ENCODE data around the gene DNALI1. TPM values are rescaled to one million over a fixed set of nuclear protein-coding genes. Genes with fewer than 3 reads are reported as not detected.
"Not testable (repeated sequence)": the region's sequence is repeated elsewhere in the genome, so short reads cannot be mapped to it uniquely, and the experiment has no call there.

The DNALI1 gene
- total RNA-seq, 1 donor from 2014 or later: 4.7 TPM

GRCh38 chr1:37537378-37537777 is 19.4 kb upstream of the DNALI1 start:
- no peak for TF ChIP-seq CTCF (IDR thresholded peaks at IDR 0.05)
- TF ChIP-seq POLR2A (IDR thresholded peaks at IDR 0.05): no peak
- no peak for TF ChIP-seq POLR2AphosphoS5 (IDR thresholded peaks at IDR 0.05; ENCODE audit: insufficient read depth in 1 of 2, low read depth in 1 of 2)
- Histone ChIP-seq H3K4me1 (peaks cover 14% of the 10 kb centered on the region), H3K9me3 (no peaks in the 10 kb centered on the region), H3K36me3 (peaks cover 0 to 54% of the 10 kb centered on the region in 2 donors), H3K27me3 (no peaks in the 10 kb centered on the region), H3K4me3 (no peak overlapping the region), H3K27ac (no peak overlapping the region)
- intact Hi-C loops (cut with DNase I): no loop called here
- no peak for DNase-seq (ENCODE audit: extremely low spot score in 2 of 2)

- H3K4me1 ChIP-seq; H3K9me3 ChIP-seq; intact Hi-C loops (cut with DNase I); DNase-seq (ENCODE audit: extremely low spot score in 2 of 2); H3K27me3 ChIP-seq; H3K4me3 ChIP-seq; H3K27ac ChIP-seq: not testable (repeated sequence)
- H3K36me3 ChIP-seq: peaks cover 0 to 59% of the 10 kb centered on the region in 2 donors
These were observed 17.6 kb upstream of the DNALI1 start for GRCh38 chr1:37539154-37539553.

GRCh38 chr1:37540036-37540785 is 16.5 kb upstream of the DNALI1 start:
- no peaks in the 10 kb centered on the region for H3K27me3 ChIP-seq

GRCh38 chr1:37544530-37544929 is 12.2 kb upstream of the DNALI1 start:
- no peaks in the 10 kb centered on the region for H3K4me1 ChIP-seq
- H3K27me3 ChIP-seq: no peaks in the 10 kb centered on the region
- TF ChIP-seq POLR2A (IDR thresholded peaks at IDR 0.05) (no peak), POLR2AphosphoS5 (IDR thresholded peaks at IDR 0.05; ENCODE audit: insufficient read depth in 1 of 2, low read depth in 1 of 2) (no peak)
- intact Hi-C loops (cut with DNase I): no loop called here
- no peaks in the 10 kb centered on the region for H3K9me3 ChIP-seq
- no peak overlapping the region for H3K27ac ChIP-seq
- H3K4me3 ChIP-seq: no peak overlapping the region
- peaks cover 0 to 60% of the 10 kb centered on the region in 2 donors for H3K36me3 ChIP-seq
- DNase-seq (ENCODE audit: extremely low spot score in 2 of 2): no peak

More at GRCh38 chr1:37540036-37540785, 16.5 kb upstream of the DNALI1 start:
- Histone ChIP-seq H3K4me1 (no peaks in the 10 kb centered on the region), H3K27ac (no peak overlapping the region), H3K36me3 (peaks cover 0 to 66% of the 10 kb centered on the region in 2 donors), H3K9me3 (no peaks in the 10 kb centered on the region), H3K4me3 (no peak overlapping the region)
- TF ChIP-seq POLR2AphosphoS5 (IDR thresholded peaks at IDR 0.05; ENCODE audit: insufficient read depth in 1 of 2, low read depth in 1 of 2) (no peak), POLR2A (IDR thresholded peaks at IDR 0.05) (no peak), CTCF (IDR thresholded peaks at IDR 0.05) (no peak)
- intact Hi-C loops (cut with DNase I): no loop called here
- no peak for DNase-seq (ENCODE audit: extremely low spot score in 2 of 2)

- no peaks in the 10 kb centered on the region for H3K4me1 ChIP-seq
- no peak overlapping the region for H3K4me3 ChIP-seq
- DNase-seq (ENCODE audit: extremely low spot score in 2 of 2): no peak
- TF ChIP-seq POLR2A (IDR thresholded peaks at IDR 0.05) (no peak), POLR2AphosphoS5 (IDR thresholded peaks at IDR 0.05; ENCODE audit: insufficient read depth in 1 of 2, low read depth in 1 of 2) (no peak), CTCF (IDR thresholded peaks at IDR 0.05) (no peak)
- intact Hi-C loops (cut with DNase I): no loop called here
- H3K27ac ChIP-seq: no peak overlapping the region
- no peaks in the 10 kb centered on the region for H3K9me3 ChIP-seq
- H3K27me3 ChIP-seq: no peaks in the 10 kb centered on the region
- peaks cover 0 to 55% of the 10 kb centered on the region in 2 donors for H3K36me3 ChIP-seq
These were observed 11.7 kb upstream of the DNALI1 start for GRCh38 chr1:37545019-37545418.

GRCh38 chr1:37549341-37549740 is 7.4 kb upstream of the DNALI1 start:
- Histone ChIP-seq H3K27ac (no peak overlapping the region), H3K27me3 (no peaks in the 10 kb centered on the region), H3K4me3 (no peak overlapping the region), H3K9me3 (no peaks in the 10 kb centered on the region), H3K36me3 (peaks cover 0 to 59% of the 10 kb centered on the region in 2 donors), H3K4me1 (peaks cover 17% of the 10 kb centered on the region)
- intact Hi-C loops (cut with DNase I): no loop called here
- TF ChIP-seq POLR2AphosphoS5 (IDR thresholded peaks at IDR 0.05; ENCODE audit: insufficient read depth in 1 of 2, low read depth in 1 of 2) (no peak), CTCF (IDR thresholded peaks at IDR 0.05) (no peak), POLR2A (IDR thresholded peaks at IDR 0.05) (no peak)
- DNase-seq (ENCODE audit: extremely low spot score in 2 of 2): no peak

All from vagina (tissue), 2 donors.